ENCODE results near the gene SNED1.

Gene SNED1

GRCh38 chr2:241029599-241030332 is 31.3 kb downstream of the SNED1 start:
- DNase-seq (ENCODE audit: low read depth in 2 of 2): no peak

GRCh38 chr2:241030333-241030680 is 31.9 kb downstream of the SNED1 start:
- DNase-seq (ENCODE audit: low read depth in 2 of 2): no peak

- DNase-seq (ENCODE audit: low read depth in 2 of 2): no peak
Observed at GRCh38 chr2:241030883-241031282, 32.5 kb downstream of the SNED1 start.

GRCh38 chr2:241031436-241032165 is 33.2 kb downstream of the SNED1 start:
- no peak for DNase-seq (ENCODE audit: low read depth in 2 of 2)

DNA sequence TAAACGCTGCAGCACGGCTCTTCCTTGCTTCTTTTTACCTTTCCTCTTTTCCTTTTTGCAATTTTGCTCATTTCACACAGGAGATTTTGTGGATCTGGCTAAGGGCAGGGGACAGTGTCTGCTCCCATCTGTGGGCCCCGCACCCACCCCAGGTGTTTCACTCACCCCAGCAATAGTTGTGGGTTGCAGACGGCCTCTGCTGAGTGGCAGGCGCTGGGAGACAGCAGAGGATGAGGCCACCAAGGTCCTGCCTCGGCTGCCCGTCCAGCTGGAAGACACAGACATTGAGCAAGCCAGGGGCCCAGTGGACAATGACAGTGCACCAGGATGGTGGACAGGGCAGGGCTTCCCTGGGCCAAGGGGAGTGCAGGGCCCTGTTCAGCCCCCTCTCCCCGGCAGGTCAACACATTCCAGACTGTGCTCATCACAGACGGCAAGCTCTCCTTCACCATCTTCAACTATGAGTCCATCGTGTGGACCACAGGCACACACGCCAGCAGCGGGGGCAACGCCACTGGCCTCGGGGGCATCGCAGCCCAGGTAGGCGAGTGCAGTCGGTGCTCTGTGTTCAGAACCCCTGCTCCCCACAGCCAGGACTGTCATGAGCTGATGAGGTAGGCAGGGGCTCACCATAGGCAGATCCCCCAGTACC is 35.0 kb downstream of the SNED1 start:
- DNase-seq (ENCODE audit: low read depth in 2 of 2): no peak

DNA sequence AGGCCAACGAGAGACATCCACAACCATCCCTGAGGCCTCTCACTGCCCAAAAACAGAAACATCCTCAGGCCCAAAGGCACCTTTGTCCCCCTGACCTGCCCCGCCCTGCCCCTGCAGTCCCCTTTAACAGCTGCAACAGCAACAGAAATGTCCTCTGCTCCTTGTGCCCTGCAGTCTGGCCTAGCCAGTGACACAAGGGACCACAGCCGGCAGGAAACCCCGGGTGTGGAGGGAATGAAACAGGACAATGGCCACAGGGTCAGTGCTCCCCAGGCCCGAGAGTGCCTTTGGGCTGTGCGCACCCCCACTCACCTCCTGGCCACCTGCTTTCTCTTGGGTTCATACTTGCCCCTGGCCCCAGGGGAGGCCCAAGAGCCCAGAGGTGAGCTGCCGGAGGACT is 35.6 kb downstream of the SNED1 start:
- DNase-seq (ENCODE audit: low read depth in 2 of 2): no peak

DNA sequence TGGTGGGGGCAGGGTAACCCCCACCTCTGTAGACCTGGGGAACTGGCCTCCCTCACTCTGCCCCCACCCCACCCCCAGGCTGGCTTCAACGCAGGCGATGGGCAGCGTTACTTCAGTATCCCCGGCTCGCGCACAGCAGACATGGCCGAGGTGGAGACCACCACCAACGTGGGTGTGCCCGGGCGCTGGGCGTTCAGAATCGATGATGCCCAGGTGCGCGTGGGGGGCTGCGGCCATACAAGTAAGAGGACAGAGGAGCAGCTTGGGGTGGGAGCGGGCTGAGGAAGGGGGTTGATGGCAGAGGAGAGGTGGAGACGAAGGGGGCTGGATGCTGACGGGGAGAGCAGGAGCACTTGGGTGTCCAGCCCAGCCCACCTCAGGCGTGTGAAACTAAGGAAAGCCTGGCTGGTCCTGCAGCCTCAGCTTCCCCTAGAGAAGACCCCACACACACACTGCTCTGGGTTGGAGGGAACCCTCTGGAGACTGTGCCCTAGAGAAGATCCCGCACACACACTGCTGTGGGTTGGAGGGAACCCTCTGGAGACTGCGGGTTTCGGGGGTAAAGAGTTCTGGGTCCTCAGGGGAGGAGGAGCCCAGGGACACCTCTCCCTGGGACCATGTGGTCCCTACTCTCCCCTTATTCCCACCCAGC is 36.2 kb downstream of the SNED1 start:
- DNase-seq (ENCODE audit: low read depth in 2 of 2): no peak

- DNase-seq (ENCODE audit: low read depth in 2 of 2): no peak
Observed at GRCh38 chr2:241035142-241035817, 36.9 kb downstream of the SNED1 start.

DNA sequence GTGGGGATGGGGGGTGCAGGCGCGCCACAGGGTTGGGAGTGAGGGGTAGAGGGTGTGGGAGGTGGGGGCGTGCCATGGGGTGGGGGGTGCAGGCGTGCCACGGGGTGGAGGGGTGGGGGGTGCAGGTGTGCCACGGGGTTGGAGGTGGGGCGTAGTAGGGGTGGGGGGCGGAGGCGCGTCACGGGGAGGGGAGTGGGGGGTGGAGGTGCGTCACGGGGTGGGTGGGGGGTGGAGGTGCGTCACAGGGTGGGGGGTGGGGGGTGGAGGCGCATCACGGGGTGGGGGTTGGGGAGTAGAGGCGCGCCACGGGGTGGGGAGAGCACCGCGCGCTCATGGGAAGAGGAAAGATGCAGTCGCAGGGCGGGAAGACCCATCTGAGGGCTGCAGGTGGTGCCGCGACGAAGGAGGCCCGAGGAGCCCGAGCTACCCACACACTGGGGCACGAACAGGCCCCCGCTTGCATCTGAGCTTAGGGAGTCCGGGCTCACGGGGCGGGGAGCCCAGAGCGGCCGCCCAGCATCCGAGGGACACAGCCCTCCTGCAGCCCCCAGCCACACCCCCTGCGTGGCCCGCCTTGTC is 37.5 kb downstream of the SNED1 start:
- DNase-seq (ENCODE audit: low read depth in 2 of 2): peak in 1 of 2 donors; percentile 17

DNA sequence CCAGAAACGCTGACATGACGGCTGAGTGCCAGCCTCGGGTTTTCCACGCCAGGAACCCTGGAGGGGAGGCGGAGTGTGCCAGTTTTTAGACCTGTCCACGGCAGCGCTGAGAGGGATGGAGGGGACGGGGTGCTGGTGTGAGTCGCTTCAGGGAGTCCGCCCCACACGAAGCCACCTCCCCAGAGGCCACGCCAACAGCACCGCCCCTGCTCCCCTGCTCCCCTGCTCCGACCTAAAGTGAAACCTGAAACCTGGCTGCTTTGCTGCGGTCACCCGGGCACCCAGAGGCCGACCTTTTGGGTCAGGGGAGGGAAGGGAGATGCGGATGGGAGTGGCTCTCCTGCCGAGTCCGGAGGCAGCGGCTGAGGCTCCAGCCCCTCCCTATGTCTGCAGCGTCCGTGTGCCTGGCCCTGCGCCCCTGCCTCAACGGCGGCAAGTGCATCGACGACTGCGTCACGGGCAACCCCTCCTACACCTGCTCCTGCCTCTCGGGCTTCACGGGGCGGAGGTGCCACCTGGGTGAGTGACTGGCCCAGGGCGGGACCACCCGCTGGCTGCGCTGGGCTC is 38.1 kb downstream of the SNED1 start:
- peak; percentile 32 to 52 for DNase-seq (ENCODE audit: low read depth in 2 of 2)

DNA sequence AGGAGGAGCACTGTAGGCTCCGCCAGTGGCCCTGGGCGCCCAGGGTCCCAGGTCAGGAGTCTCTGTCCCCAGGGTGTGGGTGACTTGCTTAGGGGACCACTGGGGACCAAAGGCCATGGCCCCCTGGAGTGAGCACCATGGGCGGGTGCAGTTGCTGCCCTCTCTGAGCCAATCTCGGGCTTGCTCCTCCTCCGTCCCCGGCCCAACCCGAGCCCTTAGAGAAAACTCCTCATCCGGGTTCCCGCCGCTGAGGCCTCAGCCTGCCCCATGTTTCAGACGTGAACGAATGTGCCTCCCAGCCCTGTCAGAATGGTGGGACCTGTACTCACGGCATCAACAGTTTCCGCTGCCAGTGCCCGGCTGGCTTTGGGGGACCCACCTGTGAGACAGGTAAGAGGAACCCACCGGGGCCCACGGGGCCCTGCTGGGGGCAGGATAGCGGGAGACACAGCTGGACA is 38.6 kb downstream of the SNED1 start:
- DNase-seq (ENCODE audit: low read depth in 2 of 2): no peak

GRCh38 chr2:241037498-241037897 is 39.1 kb downstream of the SNED1 start:
- DNase-seq (ENCODE audit: low read depth in 2 of 2): no peak

DNA sequence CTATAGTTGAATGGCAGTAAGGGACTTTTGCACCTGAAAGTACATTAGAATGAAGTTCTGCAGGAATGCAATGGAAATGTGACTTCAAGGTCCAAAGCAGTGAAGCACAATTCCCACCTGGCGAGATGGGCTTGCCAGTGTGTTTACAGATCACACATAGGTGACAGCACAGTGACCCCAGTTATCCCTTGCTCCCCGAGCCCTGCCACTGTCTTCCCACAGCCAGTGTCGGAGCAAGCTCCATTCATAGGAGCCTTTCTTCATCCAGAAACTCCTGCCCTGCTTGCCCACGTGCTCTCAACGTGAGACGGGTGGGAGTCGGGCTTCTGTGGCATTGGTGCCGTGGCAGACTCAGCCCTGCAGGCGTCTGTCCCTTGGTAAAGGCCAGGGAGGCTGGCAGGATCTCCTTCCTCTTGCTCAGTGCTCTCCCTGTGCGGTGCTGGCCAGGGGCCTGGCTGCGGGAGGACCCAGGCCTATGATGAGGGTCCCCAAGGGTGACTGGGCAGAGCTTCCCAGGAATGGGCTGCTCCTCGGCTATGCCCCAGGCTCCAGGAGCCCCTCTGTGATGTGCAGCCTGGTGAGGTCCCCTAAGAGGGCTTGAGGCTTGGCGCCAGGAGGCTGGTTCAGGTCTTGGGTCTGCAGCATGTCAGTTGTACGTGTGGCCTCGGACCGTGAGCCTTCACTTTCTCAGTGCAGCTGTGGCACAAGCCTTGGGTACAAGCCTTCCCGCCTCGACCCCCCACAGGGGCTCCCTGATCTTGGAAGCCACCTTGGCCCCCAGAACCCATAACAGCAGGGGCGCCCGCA is 40.2 kb downstream of the SNED1 start:
- no peak for DNase-seq (ENCODE audit: low read depth in 2 of 2)

DNA sequence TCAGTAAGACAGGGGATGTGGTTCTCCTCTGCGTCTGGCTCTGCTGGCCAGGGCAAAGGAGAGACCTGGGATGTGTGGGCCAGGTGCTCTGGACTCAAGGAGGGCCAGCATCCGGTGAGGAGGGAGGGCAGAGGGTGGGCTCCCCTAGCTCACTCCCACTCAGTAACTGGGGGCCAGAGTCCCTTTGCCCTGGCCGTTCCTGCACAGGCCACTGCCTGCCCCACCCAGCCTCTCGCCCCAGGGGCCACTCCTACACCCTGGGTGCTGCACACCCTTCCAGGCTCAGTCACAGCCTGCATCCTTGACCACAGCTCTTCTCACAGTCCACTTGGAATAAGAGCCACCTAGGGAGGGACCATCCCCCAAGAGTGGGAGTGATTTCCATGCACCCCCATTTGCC is 41.0 kb downstream of the SNED1 start:
- DNase-seq (ENCODE audit: low read depth in 2 of 2): no peak

DNA sequence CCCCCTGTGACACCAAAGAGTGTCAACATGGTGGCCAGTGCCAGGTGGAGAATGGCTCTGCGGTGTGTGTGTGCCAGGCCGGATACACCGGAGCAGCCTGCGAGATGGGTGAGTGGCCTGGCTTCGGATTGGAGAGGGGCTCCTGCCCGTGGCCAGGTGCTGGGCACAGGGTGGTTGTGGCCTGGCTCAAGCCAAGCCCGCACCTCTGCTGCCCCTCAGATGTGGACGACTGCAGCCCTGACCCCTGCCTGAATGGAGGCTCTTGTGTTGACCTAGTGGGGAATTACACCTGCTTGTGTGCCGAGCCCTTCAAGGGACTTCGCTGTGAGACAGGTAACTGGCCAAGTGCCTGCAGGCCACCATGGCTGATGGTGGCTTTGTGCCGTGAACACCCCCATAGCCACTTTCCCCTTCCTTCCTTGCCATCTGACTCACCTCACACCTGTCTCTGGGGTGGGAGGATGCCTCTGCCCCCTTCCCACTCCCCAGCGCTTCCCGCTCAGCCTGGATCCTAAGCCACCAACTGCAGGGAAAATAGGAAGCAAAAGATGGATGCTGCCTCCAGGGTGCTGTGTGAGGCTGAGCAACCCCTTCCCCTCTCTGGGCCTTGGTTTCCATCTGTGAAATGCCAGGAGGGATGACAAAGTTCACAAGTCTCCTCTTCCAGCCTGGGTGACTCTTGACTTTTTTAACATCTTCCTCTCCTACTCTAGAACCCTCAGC is 41.8 kb downstream of the SNED1 start:
- DNase-seq (ENCODE audit: low read depth in 2 of 2): no peak

- DNase-seq (ENCODE audit: low read depth in 2 of 2): no peak
Observed at GRCh38 chr2:241041589-241042158, 43.3 kb downstream of the SNED1 start.

- no peak for DNase-seq (ENCODE audit: low read depth in 2 of 2)
Observed at GRCh38 chr2:241043581-241043980, 45.2 kb downstream of the SNED1 start.

DNA sequence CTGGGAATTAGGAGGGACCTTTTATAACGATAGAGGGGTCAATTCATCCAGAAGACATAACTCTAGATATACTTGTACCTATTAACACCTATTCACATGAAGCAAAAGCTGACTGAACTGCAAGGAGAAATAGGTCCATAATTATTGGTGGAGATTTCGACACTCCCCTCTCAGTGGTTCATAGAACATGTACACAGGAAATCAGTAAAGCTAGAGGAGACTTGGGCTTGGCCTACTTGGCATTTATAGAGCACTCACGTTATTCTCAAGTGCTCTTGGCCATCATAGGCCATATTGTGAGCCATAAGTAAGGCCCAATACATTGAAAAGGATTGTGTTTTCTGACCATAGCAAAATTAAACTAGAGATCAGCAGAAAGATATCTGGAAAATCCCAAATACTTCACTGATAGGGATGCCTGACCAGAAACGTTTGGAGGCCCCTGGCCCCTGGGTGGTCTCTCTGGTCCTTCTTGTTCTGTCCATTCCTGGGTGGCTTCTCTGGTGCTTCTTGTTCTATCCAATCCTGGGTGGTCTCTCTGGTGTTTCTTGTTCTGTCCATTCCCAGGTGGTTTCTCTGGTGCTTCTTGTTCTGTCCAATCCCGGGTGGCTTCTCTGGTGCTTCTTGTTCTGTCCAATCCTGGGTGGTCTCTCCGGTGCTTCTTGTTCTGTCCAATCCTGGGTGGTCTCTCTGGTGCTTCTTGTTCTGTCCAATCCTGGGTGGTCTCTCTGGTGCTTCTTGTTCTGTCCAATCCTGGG is 49.0 kb downstream of the SNED1 start:
- no peak for DNase-seq (ENCODE audit: low read depth in 2 of 2)
